Activated CD4-positive, alpha-beta T cell treated with anti-CD3 and anti-CD28 coated beads for 48 hours (primary cell): ENCODE data around the gene ZMYND8.
"Not testable (repeated sequence)": the region's sequence is repeated elsewhere in the genome, so short reads cannot be mapped to it uniquely, and the experiment has no call there.

Experiments
- DNase-seq: peaks from one replicate; pipeline ENCODE4 v3.0.0-alpha.2; 2020

The ZMYND8 gene

DNA sequence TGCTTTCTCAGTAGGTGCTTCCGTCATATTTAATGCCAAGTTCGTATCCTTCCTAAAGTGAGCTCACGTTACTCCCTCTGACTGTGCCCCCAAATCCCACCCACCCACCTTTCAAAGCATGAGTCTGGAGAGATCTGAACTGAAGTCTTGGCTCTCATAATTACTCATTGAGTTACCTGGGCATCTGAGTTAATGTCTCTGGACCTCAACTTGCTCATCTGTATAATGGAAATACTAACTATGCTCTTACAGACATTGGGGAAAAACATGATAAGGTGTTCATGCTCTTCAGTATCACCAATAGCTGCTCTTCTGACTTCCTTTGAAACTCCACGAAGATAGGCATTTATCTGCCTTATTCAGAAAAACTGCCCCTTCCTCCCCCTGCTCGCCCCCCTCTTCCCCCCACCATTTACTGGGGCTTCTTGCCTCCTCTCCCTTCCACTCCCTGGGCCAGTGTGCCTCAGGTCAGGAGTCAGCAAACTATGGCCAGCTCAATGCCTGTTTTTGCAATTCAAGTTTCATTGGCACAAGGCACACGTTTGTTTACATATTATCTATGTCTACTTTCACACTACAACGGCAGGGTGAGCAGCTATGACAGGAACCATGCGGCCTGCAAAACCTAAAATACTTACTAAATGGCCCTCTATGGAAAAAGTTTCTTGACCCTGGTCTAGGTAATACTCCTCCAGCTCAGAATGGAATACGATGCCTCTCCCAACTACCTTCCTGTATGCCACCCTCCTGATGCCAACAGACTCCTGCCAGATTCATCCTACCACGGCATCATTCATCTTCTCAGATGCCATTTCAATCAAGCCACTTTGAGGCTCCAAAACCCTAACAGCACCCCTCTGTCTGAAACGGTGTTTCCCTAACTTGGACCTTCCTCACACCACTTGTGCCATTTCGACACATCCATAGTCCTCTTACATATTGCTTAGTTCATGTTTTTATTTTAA, 138.7 kb downstream of the ZMYND8 start:
- DNase-seq = no peak

GRCh38 chr20:47216819-47217410, 139.6 kb downstream of the ZMYND8 start:
- no peak for DNase-seq

DNA sequence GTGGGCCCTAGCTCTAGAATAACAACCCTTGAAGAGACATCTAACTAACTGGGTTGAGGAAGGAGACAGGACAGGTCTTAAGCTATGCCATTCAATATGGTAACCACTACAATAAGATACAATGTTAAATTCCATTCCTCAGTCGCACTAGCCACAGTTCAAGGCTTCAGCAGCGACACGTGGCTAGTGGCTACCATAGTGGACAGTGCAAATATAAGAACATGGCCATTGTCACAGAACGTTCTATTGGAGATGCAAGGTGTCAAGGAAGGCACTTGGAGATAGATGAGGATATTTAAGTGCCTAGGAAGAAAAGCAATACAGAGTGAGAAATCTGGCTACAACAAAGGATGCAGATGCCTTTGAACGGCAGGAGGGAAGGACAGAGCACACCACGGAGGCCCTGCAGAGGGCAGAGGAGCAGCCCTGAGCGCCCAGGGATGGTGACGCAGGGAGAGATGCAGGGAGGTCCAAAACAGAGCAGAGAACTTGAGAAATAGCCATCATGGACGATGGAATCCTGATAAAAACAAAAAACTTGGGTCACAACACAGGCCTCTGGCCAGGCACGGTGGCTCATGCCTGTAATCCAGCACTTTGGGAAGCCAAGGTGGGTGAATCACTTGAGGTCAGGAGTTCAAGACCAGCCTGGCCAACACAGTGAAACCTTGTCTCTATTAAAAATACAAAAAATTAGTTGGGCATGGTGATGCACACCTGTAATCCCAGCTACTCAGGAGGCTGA, 140.7 kb downstream of the ZMYND8 start:
- no peak for DNase-seq

DNA sequence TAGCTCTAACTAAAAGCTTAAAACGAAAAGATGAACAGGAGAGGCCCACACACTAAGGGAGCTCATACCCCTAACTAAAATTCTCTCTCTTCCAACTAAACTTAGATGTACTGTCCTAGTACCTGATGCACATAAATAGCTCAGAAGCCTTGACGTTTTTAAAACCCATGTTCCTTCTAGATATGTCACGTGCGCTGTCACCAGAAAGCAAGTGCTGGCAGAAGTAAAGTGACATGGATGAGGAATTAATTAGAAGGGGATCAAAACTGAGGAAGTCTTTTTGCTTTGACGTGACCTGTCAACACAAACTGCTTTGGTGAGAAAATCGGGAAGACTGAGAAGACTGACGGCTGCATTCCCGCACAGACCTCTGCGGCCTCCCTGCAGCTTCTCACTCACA, 142.5 kb downstream of the ZMYND8 start:
- no peak for DNase-seq

- DNase-seq = no peak
Measured at GRCh38 chr20:47212606-47213207, 143.8 kb downstream of the ZMYND8 start.

- no peak for DNase-seq
Measured at GRCh38 chr20:47211036-47211435, 145.5 kb downstream of the ZMYND8 start.

DNA sequence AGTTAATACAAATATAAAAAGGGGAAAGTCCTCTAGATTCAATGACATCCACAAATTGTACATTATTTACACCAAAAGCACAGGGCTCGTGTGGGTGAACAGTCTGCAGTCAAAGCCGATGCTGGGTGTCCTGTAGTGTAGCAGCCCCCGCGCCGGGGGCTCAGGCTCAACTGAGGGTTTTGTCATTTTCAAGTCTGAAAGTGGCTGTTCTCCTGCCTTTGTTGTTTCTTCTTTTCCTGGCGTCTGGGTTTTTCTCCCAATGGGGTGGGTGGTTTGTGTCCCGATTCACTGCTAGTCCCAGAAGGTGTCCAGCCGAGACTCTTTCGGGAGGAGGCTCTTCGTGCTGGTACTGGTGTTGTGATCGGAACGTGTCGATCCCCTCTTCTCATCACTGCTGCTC, 146.0 kb downstream of the ZMYND8 start:
- no peak for DNase-seq

DNA sequence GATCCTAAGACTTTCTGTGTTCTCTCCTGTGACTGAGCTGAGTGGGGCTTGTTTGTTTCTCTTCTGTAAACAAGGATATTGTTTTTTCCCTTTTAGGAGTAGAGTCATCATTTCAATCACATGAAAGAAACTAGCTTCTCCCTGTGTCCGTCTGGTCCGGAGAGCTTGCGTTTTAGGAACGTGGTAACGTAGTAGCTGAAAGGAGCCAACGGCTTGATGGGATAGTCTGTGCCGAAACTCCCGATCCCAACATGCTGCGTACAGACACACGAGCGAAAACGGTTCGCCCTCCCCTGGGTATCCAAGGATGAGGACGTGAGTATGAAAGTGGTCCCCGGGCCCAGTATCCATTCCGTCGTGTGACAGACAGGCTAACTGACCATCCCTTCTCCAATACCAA, 146.5 kb downstream of the ZMYND8 start:
- no peak for DNase-seq

DNA sequence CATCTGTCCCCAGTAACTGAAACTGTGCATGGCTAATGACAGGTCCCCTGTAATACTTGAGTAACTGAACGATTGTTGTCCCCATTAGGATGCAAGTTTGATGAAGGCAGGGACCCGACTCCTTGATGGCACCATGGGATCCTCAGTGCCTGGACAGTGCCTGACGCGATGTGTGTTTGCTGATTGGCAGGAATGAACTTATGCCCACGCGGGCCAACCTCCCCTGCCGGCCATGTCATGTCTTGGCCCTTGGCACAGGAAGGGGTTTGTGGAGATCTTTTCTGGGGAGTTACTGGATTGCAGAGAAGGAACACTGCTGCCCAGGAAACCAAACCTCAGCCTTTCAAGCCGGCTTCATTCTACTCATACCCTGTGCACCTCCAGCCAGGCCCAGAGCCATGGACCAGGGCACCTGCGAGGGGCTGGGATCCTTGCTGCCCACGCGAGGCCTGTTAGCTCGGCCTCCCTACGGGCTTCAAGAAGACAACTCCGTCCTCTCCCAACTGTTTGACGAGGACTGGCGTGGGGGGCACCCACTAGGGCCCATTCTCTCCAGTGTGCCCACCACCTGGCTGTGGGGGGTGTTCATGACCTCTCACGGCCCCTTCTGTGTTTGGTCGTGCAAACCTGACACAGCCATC, 147.8 kb downstream of the ZMYND8 start:
- no peak for DNase-seq

DNA sequence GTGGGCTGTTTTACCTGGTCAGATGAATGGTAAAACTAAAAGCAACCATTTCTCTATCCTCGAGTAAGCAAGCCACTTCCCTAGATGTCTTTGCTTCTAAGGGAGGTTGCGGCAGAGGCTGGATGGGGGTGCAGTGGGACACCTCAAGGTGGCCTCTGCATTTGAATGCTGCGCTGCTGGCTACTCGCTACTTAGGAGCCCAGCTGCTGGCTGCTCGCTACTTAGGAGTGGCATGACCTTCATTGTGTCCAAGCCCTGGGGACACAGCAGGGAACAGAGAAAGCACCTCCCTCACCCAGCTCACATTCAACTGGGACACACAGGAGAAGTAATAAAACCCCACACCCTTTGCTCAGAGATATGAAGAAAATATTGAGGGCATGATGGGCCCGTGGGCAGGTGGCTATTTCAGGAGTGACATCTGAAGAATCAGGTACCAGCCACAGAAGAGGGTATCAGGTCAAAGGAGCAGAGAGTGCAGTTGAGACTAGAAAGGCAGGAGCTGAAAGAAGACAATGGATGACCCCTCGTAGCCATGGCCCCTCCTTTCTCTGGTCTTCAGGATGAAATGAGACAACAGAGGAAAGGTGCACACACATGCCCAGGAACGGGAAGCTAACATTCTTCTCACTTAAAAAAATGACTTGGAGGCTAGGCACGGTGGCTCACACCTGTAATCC, 149.4 kb downstream of the ZMYND8 start:
- DNase-seq = no peak

DNA sequence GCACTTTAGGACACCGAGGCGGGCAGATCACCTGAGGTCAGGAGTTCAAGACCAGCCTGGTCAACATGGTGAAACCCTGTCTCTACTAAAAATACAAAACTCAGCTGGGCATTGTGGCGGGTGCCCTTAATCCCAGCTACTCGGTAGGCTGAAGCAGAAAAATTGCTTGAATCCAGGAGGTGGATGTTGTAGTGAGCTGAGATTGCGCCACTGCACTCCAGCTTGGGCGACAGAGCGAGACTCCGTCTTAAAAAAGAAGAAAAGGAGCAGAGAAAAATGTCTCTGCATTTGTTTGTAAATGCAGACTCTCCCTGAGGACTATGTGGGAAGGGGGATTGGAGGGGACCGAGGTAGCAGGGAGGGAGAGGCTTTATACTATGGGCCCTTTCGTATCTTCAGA, 149.9 kb downstream of the ZMYND8 start:
- not testable (repeated sequence) for DNase-seq

DNA sequence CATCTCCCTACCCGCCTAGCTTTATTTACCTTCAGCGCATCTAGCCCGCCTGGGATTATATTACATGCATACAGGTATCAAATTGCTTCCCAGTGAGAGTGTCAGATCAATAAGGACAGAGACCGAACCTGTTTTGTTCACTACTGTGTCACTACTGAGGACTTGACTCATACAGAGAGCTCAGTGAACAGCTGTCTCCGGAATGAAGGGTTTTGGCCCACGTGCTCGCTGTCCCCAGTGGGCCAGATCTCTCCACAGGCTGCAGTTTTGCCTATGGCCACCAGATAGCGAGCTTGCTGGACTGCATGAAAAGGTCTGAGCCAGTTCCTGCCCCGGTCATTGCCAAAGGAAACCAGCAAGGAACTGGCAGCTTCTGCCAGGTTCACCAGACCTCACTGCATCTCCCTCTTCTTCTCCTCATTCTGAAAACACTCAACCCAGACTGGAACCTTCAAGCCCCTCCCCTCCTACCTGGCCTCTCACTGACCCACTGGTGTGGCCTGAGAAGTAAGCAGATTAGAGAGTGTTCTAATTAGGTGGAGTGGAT, 150.8 kb downstream of the ZMYND8 start:
- DNase-seq = peak; percentile 9

GRCh38 chr20:47204850-47205122, 151.7 kb downstream of the ZMYND8 start:
- not testable (repeated sequence) for DNase-seq

DNA sequence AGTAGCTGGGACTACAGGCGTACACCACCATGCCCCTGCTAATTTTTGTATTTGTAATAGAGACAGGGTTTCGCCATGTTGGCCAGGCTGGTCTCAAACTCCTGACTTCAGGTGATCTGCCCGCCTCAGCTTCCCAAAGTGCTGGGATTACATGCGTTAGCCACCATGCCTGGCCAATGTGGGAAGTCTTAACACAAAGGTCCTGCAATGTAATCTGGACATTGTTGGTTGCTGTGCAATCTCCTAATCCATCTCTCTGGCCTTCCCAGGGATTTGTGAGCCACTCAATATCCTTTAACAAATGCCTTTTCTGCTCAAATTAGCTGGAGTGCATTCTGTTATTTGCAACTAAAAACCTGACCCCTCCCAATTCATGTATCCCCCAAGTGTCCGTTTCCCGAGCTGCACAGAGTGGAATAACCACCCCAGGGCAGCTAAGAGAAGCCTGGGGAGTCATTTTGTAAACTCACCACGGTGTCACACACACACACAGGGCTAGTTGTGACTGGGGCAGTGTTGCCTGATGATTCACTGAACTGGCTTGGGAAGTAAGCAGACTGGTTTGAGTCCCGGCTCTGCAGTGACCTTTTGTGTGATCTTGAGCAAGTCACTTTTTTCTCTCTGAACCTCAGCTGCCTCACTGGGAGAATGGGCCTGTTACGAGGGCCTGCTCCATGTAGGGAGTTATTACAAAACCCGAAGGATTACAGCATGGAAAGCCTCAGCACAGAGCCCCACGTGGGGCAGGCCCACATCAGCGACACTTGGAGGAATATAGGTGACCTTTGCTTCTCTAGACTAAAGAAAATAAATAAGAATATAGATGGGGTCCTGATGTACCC, 152.3 kb downstream of the ZMYND8 start:
- no peak for DNase-seq

- DNase-seq = no peak
Measured at GRCh38 chr20:47202733-47203667, 153.5 kb downstream of the ZMYND8 start.

DNA sequence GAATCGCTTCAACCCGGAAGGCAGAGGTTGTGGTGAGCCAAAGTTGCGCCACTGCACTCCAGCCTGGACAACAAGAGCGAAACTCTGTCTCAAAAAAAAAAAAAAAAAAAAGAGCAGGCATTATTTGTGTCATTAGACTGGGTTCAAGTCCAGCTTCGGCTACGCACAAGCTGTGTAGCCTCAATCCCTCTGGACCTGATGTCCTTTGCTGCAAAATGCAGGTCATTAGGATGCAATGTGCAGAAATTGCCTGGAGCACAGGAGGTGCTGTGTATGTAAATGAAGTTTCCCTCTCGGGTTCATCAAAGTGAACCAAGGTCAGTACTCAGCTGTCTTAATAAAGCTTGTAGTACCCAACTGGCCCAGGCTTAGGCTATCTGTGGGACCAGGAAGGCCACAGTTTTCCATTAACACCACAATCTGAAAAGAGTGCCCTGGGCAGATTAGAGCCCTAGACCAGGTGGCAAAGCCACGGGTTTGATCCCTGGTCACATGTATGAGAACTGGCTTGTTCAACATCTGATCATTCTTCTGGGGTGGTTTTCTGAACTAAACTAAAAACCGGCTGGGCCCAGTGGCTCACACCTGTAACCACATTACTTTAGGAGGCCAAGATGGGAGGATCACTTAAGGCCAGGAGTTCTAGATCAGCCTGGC, 155.3 kb downstream of the ZMYND8 start:
- DNase-seq = no peak

DNA sequence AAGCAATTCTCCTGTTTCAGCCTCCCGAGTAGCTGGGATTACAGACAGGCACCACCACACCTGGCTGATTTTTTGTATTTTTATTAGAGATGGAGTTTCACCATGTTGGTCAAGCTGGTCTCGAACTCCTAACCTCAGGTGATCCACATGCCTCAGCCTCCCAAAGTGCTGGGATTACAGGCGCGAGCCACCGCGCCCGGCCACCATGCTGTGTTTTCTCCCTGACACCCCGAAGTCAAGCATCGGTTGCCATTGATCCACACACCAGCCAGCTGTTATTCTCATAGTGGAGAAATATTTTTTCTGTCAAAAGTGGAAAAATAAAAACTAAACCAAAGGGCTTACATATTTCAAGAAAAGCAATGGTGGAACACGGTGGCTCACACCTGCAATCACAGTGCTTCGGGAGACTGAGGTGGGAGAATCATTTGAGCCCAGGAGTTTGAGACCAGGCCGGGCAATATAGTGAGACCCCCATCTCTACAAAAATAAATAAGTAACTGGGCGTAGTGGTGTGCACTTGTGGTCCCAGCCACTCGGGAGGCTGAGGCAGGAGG, 157.4 kb downstream of the ZMYND8 start:
- DNase-seq = no peak

DNA sequence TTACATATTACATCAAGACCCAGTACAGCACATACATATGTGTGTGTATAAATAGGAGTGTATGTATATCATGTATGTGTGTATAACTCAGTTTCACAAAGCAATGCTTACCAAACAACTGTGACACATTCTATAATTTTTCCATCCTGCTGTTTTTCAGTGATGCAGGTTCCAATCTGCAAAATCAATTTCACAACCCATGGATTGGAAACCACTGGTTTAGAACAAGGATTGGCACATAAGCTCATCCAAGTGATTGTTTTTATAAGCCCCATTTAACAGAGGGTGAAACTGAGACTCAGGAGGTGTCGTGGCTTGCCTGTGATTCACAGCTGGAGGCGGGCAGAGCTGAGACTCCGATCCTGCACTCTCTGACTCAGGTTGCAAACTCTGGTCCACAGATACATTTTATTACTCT, 158.2 kb downstream of the ZMYND8 start:
- peak; percentile 74 for DNase-seq
